Measurements from ENCODE around the gene COL1A1. TPM values are rescaled to one million over a fixed set of nuclear protein-coding genes. Genes with fewer than 3 reads are reported as not detected.

COL1A1 gene
- total and polyA plus RNA-seq, 2 of the 13 experiments (the other 11 are each of a cell fraction or from before 2014, with no cell fraction given), result 0.05 TPM; not detected in 1

DNA sequence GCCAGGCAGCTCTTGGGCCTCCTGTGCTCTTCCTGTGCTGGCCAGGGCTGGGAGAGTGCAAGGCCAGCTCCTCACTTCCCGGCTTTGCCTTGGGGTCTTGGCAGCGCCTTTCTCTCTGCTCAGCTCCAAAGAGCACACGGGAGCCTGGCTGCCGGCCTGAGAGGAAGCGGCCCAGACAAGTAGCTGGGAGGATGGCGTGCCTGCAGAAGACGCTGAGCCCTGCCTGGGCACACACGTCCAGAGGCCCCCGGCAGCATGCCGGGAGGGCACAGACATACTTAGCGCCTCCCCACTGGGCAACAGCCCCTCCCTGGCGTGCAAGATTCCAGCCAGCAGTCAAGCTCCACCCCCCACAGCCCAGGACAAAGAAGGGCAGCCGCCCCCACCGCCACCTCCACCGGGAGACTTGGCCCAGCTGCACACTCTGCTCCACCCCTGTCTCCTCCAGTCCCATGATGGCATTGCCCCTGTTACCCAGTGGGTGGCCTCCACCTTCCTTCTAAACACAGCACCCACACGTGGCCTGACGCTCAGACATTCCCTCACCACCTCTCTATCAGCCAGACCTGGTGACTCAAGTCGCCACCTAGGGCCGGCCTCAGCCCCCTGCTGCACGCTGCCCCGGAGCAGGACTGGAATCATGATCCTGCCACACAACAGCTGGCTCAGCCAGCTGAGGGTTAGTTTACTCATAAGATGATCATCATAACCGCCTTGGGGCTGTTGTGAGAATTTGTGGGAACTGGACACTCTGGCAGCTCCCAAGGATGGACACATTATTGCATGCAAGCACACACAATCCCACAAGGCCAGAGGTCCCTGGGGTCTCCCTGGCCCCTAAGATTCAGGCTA is 23.2 kb downstream of the COL1A1 start (continued):
- TF ChIP-seq SOX13 (IDR thresholded peaks at IDR 0.05) (no peak), SOX13 (CRISPR knock-in tag; conservative IDR thresholded peaks at IDR 0.05 in 1 of 2, IDR thresholded peaks at IDR 0.05 in 1 of 2) (peak in 1 of 2 experiments; percentile 0; a peak in 1 of 4 replicates), BORCS8-MEF2B (CRISPR knock-in tag; IDR thresholded peaks at IDR 0.05) (peak; percentile 63)

DNA sequence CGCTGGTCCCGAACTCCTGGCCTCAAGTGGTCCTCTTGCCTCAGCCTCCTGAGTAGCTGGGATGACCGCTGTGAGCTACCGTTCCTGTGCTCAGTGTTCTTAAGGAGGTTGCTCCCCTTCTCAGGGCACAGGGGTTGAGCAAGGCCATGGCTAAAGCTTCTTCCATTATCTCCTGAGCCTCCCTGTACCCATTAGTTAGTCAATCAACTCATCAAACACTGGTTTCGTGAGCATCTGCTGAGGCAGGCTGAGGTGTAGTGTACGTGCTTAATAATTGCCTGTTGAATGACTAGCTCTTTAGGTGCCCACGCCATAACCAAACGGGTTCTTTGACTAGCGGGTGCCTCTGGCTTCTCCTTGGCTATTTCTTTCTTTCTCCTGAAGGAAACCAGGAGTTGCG is 24.0 kb downstream of the COL1A1 start:
- no TSS peak for BruUV-seq (replicated peaks)
- Histone ChIP-seq H3K27ac (ENCODE audit: extremely low read length, insufficient read depth, low read length) (no peak overlapping the region), H3K4me2 (ENCODE audit: low read depth, low read length) (peak overlapping the region; percentile 84), H3K9ac (ENCODE audit: insufficient read depth, low read depth, low read length) (no peak overlapping the region), H2AFZ (ENCODE audit: low read length) (no peak overlapping the region), H3K4me3 (replicated peaks in 1 of 3; ENCODE audit: insufficient read depth in 1 of 3, low read depth in 2 of 3, low read length in 3 of 3) (peak overlapping the region in 1 of 3 experiments; percentile 74; a peak in 3 of 6 replicates), H3K36me3 (replicated peaks in 1 of 2; ENCODE audit: control insufficient read depth in 1 of 2, insufficient read depth in 2 of 2, low read length in 2 of 2) (no peaks in the 10 kb centered on the region), H3K9me3 (ENCODE audit: low read length) (no peaks in the 10 kb centered on the region), H3K4me1 (ENCODE audit: insufficient read depth, low read length) (peaks cover 80% of the 10 kb centered on the region), H4K20me1 (ENCODE audit: insufficient read depth, low read length) (no peaks in the 10 kb centered on the region), H3K79me2 (ENCODE audit: insufficient read depth, low read length) (no peaks in the 10 kb centered on the region), H3K27me3 (ENCODE audit: control insufficient read depth in 1 of 2, insufficient read depth in 2 of 2, low read length in 2 of 2) (peaks cover 0 to 19% of the 10 kb centered on the region in 2 experiments; a peak in 2 of 5 replicates)
- DNase-seq (ENCODE audit: low spot score) (no peak), ATAC-seq (no peak), FAIRE-seq (no peak)
- CTCF ChIA-PET (ENCODE audit: low intra/inter-chr PET ratio, low total read pairs), result interaction anchor here (1.6 to 3.4 kb wide), 3 partner anchors 8 to 23 kb away, joined by 8 to 11 read pairs (median 10); no protein-coding TSS in a partner anchor
- WGBS (ENCODE audit: low lambda C conversion rate), result 76% methylated on average over 10 of the region's 10 CpGs
- intact Hi-C loops (cut with micrococcal nuclease; ENCODE audit: unreplicated experiment), result no loop called here
- POLR2A ChIA-PET, result interaction anchor here (0.9 to 1.5 kb wide), 5 partner anchors 23 to 169 kb away, joined by 3 to 7 read pairs (median 4); partner anchors contain the start of gene XYLT2
- no peak for TF ChIP-seq POLR2AphosphoS5 (IDR thresholded peaks at IDR 0.05; ENCODE audit: low read depth, low read length)
- TF ChIP-seq, protein P1, sequence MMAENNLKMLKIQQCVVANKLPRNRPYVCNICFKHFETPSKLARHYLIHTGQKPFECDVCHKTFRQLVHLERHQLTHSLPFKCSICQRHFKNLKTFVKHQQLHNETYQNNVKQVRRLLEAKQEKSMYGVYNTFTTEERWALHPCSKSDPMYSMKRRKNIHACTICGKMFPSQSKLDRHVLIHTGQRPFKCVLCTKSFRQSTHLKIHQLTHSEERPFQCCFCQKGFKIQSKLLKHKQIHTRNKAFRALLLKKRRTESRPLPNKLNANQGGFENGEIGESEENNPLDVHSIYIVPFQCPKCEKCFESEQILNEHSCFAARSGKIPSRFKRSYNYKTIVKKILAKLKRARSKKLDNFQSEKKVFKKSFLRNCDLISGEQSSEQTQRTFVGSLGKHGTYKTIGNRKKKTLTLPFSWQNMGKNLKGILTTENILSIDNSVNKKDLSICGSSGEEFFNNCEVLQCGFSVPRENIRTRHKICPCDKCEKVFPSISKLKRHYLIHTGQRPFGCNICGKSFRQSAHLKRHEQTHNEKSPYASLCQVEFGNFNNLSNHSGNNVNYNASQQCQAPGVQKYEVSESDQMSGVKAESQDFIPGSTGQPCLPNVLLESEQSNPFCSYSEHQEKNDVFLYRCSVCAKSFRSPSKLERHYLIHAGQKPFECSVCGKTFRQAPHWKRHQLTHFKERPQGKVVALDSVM (CRISPR knock-in tag; IDR thresholded peaks at IDR 0.05), result 0 out of 2 replicates have a peak, but pooled peaks have one; percentile 6
- no peak for TF ChIP-seq MAZ (IDR thresholded peaks at IDR 0.05; ENCODE audit: borderline replicate concordance, low read depth, low read length)
- TF ChIP-seq MAZ (CRISPR knock-in tag; IDR thresholded peaks at IDR 0.05; ENCODE audit: low read depth), result no peak
- peak; percentile 96 for TF ChIP-seq ZNF3 (CRISPR knock-in tag; IDR thresholded peaks at IDR 0.05)
- no peak for TF ChIP-seq TAF1 (CRISPR knock-in tag; IDR thresholded peaks at IDR 0.05)
- no peak for TF ChIP-seq KMT2B (CRISPR knock-in tag; IDR thresholded peaks at IDR 0.05)
- 0 out of 2 replicates have a peak, but pooled peaks have one; percentile 3 for TF ChIP-seq ZNF143 (CRISPR knock-in tag; IDR thresholded peaks at IDR 0.05)
- in situ Hi-C loops (cut with HindIII; ENCODE audit: extremely low pct_ligation_motif_present, low pct_unique_long_range_greater_than_20kb), result no loop called here
